Measurements from ENCODE around the gene ETFA.
"Not testable (repeated sequence)": the region's sequence is repeated elsewhere in the genome, so short reads cannot be mapped to it uniquely, and the experiment has no call there.

ETFA gene

DNA sequence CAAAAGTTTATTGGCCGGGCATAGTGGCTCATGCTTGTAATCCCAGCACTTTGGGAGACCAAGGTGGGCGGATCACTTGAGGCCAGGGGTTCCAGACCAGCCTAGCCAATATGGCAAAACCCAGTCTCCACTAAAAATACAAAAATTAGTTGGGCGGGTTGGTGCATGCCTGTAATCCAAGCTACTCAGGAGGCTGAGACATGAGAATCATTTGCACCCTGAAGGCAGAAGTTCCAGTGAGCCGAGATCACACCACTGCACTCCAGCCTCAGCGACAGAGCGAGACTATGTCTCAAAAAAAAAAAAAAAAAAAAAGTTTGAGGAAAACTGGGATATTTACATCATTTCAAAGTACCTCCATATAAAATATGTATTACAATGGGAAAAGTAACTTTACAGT, 40.4 kb downstream of the ETFA start:
- DNase-seq, result no peak

DNA sequence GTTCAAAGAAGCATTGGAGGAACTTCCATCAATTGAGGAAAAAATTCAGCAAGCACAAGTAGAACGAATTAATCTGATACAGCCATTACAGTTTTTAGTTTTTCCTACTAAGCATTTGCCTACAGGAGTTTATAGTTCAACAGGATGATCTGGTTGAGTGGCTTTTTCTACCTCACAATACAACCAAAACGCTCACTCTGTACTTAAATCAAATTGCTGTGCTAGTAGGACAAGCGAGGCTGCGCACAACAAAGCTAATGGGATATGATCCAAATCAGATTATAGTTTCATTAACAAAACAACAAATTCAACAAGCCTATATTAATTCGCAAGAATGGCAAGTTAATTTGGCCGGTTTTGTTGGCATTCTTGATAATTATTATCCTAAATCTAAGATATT, 44.2 kb downstream of the ETFA start:
- no peak for DNase-seq

DNA sequence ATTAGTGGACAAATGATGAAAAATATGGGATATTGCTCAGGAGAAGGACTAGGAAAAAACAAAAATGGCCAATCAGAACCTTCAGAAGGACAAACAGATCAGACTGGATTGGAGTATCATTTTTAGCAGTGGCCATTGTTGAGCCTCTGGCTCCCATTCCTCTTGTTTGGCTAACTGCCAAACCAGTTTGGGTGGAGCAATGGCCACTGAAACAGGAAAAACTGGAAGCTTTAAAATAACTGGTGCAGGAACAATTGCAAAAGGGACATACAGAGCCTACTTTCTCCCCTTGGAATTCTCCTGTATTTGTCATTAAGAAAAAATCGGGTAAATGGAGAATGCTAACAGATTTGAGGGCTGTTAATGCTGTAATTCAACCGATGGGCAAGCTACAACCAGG, 45.5 kb downstream of the ETFA start:
- not testable (repeated sequence) for DNase-seq

DNA sequence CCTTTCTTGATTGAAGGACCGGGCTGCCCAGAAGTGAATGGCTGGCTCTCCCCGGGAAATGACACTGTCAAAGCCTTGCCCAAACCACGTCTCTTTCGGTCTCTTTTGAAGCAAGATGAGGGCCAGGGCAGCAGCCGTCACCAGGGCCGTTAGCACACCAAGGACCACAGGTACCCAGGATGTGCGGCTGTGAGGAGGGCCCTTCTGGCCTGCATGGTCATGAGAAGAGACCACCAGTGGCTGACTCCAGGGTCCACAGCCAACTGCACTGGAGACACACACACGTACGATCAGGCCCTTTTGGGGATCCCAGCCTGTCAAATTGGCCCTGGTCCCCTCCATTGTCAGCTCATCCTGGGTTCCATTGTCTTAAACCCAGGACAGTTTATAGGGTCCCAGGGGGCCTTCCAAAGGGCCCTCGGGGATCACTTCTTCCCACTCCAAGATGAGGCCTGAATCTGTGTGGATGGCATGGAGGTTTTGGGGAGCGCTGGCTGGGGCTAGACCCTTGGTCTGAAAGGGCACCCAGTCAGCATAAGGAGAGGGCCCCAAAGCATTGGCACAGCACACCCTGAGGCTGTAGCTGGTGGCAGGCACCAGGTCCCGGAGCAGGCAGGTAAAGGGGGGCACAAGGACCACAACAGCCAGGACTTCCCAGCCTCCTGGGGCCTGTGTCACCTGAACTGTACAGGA, 50.9 kb downstream of the ETFA start:
- DNase-seq, result no peak

DNA sequence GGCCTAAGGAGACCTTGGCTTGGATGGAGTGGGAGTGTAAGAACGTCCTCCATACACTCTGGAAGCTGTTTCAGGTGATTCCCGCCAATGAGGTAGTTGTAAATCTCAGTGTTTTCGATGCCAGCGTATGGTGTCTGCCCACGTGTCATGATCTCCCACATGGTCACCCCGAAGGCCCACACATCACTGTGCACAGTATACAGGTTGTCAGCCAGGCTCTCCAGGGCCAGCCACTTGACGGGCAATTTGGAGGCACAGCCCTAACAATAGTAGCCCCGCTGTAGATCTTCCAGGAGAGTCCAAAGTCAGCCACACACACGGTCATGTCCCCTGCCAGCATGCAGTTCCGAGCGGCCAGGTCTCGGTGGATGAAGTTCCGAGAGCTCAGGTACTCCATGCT, 51.9 kb downstream of the ETFA start:
- DNase-seq, result no peak

DNA sequence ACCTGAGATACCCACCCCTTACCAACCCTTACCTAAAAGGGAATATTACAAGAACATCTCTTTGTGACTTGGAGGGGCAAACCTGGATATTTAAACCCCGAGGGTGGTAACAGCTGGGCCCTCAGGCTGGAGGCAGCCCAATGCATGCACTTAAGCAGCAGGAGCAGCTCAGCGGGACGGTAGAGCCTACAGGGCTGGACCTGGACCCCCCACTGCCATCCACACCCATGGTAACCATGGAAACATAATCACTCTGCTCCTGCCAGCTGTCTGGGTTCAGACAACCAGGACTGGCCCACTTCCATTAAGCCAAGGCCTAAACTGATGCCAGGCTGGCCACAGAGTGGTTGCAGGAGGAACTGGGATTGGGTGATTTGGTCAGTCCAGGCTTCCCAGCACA, 52.8 kb downstream of the ETFA start:
- no peak for DNase-seq

DNA sequence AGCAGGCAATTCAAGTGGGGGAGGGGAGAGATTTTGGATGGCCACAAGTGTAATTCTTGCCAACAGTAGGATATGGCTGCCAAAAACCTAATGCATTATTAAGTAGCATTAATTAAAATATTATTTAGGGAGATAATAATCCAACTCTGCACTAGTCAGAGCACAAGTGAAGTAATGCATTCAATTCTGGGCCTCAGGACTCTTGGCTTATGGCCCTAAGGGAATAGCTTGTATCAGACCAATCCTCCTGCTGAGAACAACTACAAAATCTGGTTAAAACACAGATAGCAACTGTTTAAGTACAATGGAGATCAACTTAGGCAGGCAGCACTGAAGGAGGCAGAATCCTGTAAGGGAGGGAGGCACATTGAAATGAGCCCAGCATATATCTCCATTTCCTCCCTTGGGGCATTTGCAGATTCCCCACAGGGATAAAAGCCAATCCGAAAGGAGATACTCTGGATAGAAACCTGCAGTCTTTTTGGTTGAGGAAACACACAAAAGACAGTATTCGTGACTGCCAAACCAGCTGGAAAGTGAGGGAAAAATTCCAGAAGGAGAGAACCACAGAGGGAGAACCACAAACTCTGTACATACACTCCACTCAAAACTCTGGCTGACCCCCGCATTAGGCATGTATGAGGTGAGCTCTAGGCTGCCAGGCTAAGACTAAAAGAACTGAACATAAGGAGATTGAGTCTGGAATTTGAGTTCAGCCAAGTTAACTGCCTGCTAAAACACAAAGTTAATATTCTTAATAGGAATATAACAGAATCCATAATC, 57.4 kb downstream of the ETFA start:
- no peak for DNase-seq

DNA sequence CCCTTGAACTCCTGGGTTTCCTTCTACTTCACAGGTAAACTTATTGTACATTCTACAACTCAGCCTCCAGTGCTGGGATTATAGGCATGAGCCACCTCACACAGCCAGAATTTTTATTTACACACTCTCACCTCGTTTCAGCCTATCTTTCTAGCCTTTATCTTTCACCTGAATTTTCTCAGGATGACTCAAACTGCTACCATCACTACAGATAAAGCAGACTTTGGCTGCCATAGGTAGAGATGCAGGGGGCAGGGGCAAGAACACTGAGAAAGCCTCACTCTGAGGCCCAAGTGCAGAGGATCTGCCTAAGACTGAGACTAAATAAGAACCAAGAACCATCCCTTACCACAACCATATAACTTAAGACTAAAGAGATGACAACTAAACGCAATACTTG, 59.0 kb downstream of the ETFA start:
- no peak for DNase-seq

DNA sequence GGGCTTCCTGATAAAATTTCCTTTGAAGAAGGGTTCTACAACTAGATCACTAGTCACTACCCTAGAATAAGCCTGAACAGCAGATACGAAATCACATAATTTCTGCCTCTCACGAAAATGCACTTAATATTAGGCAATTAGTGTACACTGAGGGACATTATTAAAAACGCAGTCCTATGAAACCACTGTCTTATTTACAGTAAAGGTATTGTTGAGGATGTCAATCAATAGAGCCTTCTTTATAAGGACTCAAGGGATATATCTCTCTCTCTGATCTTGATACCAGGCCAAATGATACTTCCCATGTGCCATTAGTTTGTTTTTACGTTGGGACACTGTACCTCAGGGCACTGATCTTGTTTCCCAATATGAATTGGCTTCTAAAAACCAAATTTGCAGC, 59.6 kb downstream of the ETFA start:
- no peak for DNase-seq

DNA sequence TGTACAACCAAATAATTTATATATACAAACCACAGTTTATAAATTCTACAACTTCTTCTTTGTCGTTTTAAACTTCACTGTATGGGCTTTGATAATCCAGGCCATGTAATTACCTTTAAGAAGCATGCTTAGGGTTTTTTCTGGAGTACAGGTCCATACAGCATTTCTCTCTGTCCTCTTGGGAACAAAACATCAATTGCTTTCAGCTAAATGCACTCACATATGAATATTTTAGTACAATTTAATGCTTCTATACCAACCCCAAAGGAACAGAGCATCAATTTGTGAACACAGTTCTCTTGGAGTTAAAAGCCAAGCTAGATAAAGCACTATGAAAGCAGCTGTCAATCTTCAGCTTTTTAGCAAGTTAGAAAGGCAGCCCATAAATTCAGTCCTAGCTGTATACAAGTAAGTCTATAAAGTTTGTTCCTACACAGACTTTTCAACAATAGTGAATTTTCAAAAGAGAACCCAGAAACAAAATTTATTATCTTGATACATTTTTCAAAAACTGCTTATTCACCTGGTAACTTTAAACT, 66.1 kb downstream of the ETFA start:
- DNase-seq, result no peak

DNA sequence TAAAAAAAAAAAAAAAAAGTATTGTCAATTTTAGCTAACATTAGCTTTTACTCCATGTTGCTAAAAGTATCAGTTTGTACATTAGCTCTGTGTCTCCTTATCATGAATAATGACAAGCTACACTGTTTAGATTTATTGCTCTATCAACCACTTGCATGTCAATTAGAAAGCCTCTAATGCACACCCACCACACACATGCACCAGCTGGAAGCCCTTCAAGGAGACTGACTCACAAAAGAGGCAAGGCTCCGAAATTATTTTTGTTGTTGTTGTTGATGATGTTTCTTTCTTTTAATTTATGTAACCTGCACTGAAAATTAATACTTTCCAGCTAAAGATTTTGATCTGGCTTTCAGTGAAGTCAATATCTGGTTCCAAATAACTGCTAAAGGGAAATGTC, 71.5 kb downstream of the ETFA start:
- DNase-seq, result no peak

DNA sequence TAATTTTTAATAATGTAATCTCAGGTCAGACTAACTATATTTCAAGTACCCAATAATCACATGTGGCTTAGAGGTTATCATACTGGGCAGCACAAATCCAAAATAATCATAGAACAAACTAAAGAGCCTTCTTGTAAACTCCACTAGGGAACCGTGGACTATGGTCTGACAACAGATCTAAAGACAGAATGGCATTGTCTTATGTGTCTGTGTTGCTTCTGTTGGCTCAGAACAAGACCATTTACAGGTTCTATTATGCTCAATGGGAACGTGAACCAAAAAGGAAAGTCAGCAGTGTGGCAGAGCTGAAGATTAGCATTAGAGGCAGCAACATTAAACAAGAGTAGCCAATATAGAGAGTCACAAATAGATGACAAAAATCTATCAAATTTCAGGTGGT, 74.9 kb downstream of the ETFA start:
- no peak for DNase-seq

DNA sequence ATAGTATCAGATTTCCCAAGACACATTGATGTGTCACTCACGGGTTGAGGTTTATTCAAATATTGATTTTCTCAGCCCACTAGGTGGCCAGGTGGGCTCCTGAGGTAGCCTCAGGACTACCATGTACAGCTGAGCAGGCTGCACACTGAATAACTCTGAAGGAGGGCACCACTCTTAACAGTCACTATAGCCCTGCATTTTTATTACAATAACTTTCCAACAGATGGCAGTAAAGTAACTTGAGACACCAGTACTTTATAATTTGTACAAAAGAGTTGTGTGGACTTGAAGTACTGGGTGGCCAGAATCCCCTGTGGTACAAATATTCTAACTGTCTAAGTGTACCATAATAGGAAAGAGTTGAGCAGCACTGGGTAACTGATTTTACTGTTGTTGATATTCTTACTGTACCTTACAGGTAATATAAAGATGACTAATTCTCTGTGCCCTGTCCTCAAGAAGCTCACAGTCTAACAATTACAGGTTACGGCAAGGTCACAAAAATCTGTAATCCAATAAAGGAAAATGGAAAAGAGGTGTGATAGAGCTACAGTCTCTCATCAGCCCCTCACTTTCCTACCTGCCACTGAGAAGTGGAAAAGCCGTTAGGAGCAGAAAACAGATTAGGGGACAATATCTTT, 76.0 kb downstream of the ETFA start:
- peak; percentile 45 for DNase-seq

DNA sequence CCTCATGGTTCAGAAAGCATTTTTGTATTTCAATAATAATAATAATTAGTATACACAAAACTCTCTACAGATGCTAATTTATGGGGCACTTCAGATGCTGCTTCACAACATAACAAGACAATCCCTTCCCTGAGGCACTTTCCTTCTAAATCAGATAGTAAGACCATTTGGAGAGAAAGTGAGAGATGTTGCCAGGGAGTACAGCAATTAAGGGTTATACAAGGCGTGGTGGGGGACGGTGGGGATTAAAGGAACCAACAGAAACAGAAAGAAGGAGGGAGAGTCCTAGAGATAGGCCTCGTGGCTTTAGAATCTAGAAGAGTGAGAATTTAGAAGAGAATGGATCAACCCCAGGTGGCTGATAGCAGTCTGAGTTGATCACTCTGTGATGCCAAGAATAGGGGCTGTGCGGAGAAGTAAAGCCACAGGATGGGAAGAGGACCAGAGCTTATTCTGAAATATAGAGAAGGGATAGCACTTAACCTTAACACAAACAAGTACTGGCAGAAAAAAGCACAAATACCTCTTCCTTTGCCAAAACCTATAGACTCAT, 76.9 kb downstream of the ETFA start:
- no peak for DNase-seq

DNA sequence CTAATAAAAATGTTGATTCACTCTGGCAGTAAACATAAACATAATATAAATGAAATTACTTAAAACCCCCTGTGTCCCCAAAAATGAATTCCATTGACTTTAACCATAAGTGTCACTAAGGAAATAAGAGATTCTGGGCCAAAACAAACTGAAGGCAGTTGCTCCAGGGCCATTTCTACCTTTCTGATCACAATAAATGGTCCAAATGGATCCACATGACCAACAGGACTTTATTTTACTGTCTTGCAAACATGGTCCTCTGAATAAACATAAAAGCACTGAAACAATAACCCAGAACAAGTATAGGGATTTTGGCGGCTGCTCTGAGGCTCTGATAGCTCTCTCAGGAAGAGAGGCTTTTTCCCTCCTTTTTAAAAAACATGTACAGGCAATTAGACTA, 77.3 kb downstream of the ETFA start:
- DNase-seq, result no peak

DNA sequence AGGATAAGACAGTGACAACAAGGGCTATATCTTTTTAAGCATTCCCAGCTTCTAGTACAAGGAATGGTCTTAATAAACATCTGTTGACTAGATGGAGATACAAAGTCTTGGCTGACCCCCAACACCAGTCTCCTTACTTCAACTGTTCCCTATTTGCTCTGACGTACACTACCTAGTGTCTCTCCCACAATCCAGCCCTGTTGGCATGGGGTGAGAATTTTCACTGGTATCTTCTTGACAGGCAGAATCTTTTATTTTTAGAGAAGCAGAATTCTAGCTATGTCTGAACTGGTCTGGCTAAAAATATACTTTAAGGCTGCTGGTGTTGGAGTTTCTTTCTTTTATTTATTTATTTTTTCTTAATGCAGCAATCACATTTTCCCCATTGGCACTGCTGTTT, 82.0 kb downstream of the ETFA start:
- DNase-seq, result no peak

DNA sequence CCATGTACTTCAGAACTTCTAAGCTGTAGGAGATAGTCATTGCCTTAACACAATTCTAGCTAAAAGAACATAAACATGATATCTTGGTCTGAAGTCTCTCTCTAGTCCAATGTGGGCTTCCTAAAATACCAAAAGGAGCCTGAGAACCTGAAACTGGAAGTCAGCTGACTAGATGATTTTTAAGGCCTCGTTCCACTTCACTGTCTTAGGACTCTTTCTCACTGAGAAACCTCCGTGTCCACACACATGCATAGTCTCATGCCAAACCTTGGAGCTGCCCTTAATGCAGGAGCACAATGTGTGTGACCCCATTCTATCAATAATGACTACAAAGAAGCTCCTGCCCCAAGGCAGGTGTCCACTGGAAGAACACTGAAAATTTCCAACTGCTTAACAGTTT, 87.7 kb downstream of the ETFA start:
- no peak for DNase-seq

DNA sequence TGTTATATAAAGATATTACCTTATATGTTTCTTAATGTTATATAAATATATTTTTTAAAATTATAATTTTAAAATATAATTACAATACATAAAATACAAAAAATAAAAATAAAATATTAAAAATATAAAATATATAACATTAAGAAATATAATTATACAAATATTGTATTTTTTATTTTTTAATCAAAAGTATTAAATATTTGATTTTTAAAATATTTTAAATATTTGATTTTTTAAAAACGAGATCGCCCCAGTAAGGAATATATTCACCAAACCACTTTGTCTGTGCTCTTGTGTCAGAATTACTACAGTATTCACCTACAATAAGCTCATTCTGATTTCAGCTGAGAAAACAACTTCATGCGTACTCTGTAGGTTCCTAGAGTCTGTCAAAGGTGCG, 89.1 kb downstream of the ETFA start:
- no peak for DNase-seq

DNA sequence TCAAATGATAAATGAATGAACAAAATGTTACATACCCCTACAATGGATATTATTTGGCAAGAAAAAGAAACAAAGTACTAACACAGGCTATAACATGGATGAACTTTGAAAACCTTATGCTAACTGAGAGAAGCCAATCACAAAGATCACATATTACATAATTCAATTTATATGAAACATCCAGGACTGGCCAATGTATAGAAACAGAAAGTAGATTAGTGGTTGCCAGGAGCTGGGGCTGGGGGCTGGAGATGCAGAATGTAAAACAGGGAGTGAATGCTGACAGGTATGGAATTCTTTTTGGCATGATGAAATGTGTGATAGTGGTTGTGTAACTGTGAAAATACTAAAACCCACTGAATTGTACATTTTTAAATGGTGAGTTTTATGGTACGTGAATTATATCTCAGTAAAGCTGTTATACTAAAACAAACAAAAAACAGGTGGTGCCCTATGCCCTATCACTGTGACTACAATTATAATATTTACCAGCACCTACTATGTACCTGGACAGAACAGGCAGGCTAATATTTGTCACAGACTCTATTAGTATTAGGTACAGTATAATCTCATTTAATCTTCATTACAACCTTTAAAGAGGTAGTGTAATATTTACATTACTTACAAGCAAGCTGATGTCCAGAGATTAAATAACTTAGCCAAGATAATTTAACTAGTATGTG, 90.0 kb downstream of the ETFA start:
- no peak for DNase-seq

DNA sequence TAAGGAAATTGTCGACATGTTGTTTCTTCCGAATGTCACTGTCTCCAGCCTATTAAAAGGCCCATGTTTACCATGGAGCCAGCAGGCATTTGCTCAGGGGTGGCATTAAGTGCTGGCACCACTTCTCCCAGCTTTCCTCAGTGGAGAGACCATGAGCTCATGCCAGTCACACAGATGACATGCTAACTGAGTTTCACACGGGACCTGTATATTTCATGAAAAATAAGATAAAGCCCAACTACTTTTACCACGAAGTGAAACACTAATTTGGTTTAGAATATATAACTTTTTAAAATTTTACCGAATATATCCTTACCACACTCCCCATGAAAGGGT, 93.4 kb downstream of the ETFA start:
- DNase-seq, result no peak

DNA sequence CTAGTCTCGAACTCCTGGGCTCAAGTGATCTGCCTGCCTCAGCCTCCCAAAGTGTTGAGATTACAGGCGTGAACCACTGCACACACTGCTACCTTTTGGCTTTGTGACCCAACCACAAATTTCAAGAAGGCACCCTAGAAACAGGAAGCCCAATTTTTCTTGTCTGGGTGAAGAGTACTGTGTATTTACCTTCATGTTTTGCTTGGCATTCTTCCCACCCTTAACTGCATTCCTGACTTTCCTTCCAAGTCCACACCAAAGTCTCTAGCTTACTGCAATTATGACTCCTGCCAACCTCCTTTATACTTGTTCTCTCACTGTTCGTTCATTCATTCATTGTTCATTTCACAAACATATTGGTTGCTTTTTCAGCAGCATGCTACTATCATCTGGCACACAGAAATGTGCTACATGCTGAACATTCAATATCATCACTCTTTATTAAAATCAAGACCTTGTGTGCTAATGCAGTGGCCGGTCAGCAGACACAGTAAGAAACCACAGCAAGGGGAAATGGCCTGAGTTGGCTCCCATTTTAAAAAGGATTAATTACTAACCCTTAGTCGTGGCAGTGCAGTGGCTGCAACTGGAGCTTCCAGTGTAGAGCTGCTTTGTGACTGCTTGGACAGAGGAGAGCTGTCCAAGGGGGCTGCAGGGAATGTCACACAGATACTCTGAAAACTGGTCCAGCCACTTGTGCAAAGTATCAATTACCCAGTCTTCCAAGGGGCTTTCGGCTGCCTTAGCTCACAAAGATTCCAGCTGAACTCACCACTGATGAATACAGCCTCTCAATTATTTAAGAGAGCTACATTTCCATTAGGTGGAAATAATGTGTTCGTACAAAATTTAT, 94.0 kb downstream of the ETFA start:
- peak; percentile 51 for DNase-seq

DNA sequence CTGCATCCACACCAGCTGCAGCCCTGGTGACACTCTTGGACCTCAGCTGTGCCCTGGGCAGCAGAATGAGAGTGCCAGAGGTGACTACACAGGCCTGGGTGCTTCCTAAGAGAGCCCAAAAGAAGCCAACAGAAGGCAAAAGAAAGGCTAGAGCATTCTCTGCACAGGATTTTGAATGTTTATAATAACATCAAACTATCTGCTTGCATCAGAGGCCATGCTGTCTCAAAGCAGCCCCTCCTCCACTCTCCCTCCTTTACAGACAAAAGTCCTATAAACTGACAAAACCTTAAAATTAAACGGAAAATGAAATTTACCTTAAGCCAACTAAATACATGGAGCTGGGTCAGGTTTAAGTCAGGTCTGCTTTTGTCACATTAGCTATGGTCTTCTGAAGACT, 95.6 kb downstream of the ETFA start:
- DNase-seq, result no peak

Measured in fibroblast of skin of abdomen (primary cell).